Activated CD8-positive, alpha-beta memory T cell treated with anti-CD3 and anti-CD28 coated beads, Interleukin-2, amount 50 U/mL, for 48 hours (primary cell): ENCODE measurements around the gene MARK3.

Experiments used
- DNase-seq: peaks from one replicate; pipeline ENCODE4 v3.0.0-alpha.2; 2020

The MARK3 gene

GRCh38 chr14:103396463-103396862 is 11.2 kb downstream of the MARK3 start:
- DNase-seq, result no peak

- no peak for DNase-seq
Measured at GRCh38 chr14:103398427-103399195, 13.4 kb downstream of the MARK3 start.

- DNase-seq, result no peak
Measured at GRCh38 chr14:103400537-103400936, 15.3 kb downstream of the MARK3 start.

- no peak for DNase-seq
Measured at GRCh38 chr14:103401223-103402214, 16.3 kb downstream of the MARK3 start.

- DNase-seq, result no peak
Measured at GRCh38 chr14:103402695-103403094, 17.5 kb downstream of the MARK3 start.

GRCh38 chr14:103404032-103404918 is 19.1 kb downstream of the MARK3 start:
- no peak for DNase-seq

GRCh38 chr14:103404920-103405319 is 19.7 kb downstream of the MARK3 start:
- no peak for DNase-seq

GRCh38 chr14:103408491-103409155 is 23.4 kb downstream of the MARK3 start:
- DNase-seq, result no peak

- DNase-seq, result no peak
Measured at GRCh38 chr14:103416916-103417315, 31.7 kb downstream of the MARK3 start.

GRCh38 chr14:103418481-103418818 is 33.2 kb downstream of the MARK3 start:
- no peak for DNase-seq

- no peak for DNase-seq
Measured at GRCh38 chr14:103421556-103421955, 36.3 kb downstream of the MARK3 start.

GRCh38 chr14:103423050-103423461 is 37.8 kb downstream of the MARK3 start:
- DNase-seq, result no peak

- DNase-seq, result peak; percentile 57
Measured at GRCh38 chr14:103427485-103428443, 42.5 kb downstream of the MARK3 start.

GRCh38 chr14:103428723-103429556 is 43.7 kb downstream of the MARK3 start:
- no peak for DNase-seq

GRCh38 chr14:103430358-103430757 is 45.1 kb downstream of the MARK3 start:
- no peak for DNase-seq

GRCh38 chr14:103432627-103433026 is 47.4 kb downstream of the MARK3 start:
- no peak for DNase-seq

- DNase-seq, result no peak
Measured at GRCh38 chr14:103433916-103434563, 48.8 kb downstream of the MARK3 start.

GRCh38 chr14:103434868-103435442 is 49.7 kb downstream of the MARK3 start:
- no peak for DNase-seq

GRCh38 chr14:103436533-103436932 is 51.3 kb downstream of the MARK3 start:
- no peak for DNase-seq
